ENCODE results near the gene MAP4K3.
A peak's percentile ranks its signal among the peaks of the same experiment; 100 is the strongest.
"Not testable (repeated sequence)": the region's sequence is repeated elsewhere in the genome, so short reads cannot be mapped to it uniquely, and the experiment has no call there.

MAP4K3 gene

GRCh38 chr2:39370101-39370500 is 67.0 kb downstream of the MAP4K3 start:
- DNase-seq (ENCODE audit: low spot score), result no peak

- DNase-seq (ENCODE audit: low spot score), result no peak
Measured at GRCh38 chr2:39368846-39369245, 68.2 kb downstream of the MAP4K3 start.

- no peak for DNase-seq (ENCODE audit: low spot score)
Measured at GRCh38 chr2:39368376-39368775, 68.7 kb downstream of the MAP4K3 start.

GRCh38 chr2:39362595-39362994 is 74.5 kb downstream of the MAP4K3 start:
- DNase-seq (ENCODE audit: low spot score), result no peak

GRCh38 chr2:39361511-39361910 is 75.6 kb downstream of the MAP4K3 start:
- DNase-seq (ENCODE audit: low spot score), result no peak

- DNase-seq (ENCODE audit: low spot score), result not testable (repeated sequence)
Measured at GRCh38 chr2:39360342-39360741, 76.7 kb downstream of the MAP4K3 start.

GRCh38 chr2:39359453-39360038 is 77.5 kb downstream of the MAP4K3 start:
- no peak for DNase-seq (ENCODE audit: low spot score)

GRCh38 chr2:39356922-39357639 is 80.0 kb downstream of the MAP4K3 start:
- peak; percentile 73 for DNase-seq (ENCODE audit: low spot score)

- DNase-seq (ENCODE audit: low spot score), result no peak
Measured at GRCh38 chr2:39350658-39351057, 86.4 kb downstream of the MAP4K3 start.

GRCh38 chr2:39338502-39338901 is 98.6 kb downstream of the MAP4K3 start:
- no peak for DNase-seq (ENCODE audit: low spot score)

GRCh38 chr2:39335930-39336329 is 101.2 kb downstream of the MAP4K3 start:
- no peak for DNase-seq (ENCODE audit: low spot score)

- no peak for DNase-seq (ENCODE audit: low spot score)
Measured at GRCh38 chr2:39334978-39335377, 102.1 kb downstream of the MAP4K3 start.

- no peak for DNase-seq (ENCODE audit: low spot score)
Measured at GRCh38 chr2:39334529-39334928, 102.6 kb downstream of the MAP4K3 start.

- DNase-seq (ENCODE audit: low spot score), result no peak
Measured at GRCh38 chr2:39326644-39327043, 110.4 kb downstream of the MAP4K3 start.

- DNase-seq (ENCODE audit: low spot score), result no peak
Measured at GRCh38 chr2:39325966-39326365, 111.1 kb downstream of the MAP4K3 start.

GRCh38 chr2:39321056-39322035 is 115.7 kb downstream of the MAP4K3 start:
- not testable (repeated sequence) for DNase-seq (ENCODE audit: low spot score)

GRCh38 chr2:39320162-39320561 is 116.9 kb downstream of the MAP4K3 start:
- no peak for DNase-seq (ENCODE audit: low spot score)

GRCh38 chr2:39313575-39313974 is 123.5 kb downstream of the MAP4K3 start:
- DNase-seq (ENCODE audit: low spot score), result no peak

- DNase-seq (ENCODE audit: low spot score), result no peak
Measured at GRCh38 chr2:39311469-39311868, 125.6 kb downstream of the MAP4K3 start.

GRCh38 chr2:39308778-39309177 is 128.3 kb downstream of the MAP4K3 start:
- no peak for DNase-seq (ENCODE audit: low spot score)

- no peak for DNase-seq (ENCODE audit: low spot score)
Measured at GRCh38 chr2:39306626-39307025, 130.5 kb downstream of the MAP4K3 start.

GRCh38 chr2:39304729-39305128 is 132.4 kb downstream of the MAP4K3 start:
- DNase-seq (ENCODE audit: low spot score), result no peak

- DNase-seq (ENCODE audit: low spot score), result no peak
Measured at GRCh38 chr2:39304200-39304599, 132.9 kb downstream of the MAP4K3 start.
